Stomach smooth muscle (tissue), 2 donors: ENCODE data around the gene CCR4.
"Not testable (repeated sequence)": the region's sequence is repeated elsewhere in the genome, so short reads cannot be mapped to it uniquely, and the experiment has no call there.

ENCODE experiments used
- H3K27ac ChIP-seq: one replicate; pipeline ENCODE4 v1.7.0; 2013; ENCODE audit warnings: mild to moderate bottlenecking, low read length, inconsistent platforms
- H3K27me3 ChIP-seq, 2 donors: one replicate each; pipeline ENCODE4 v1.7.0; 2013; ENCODE audit warnings: low read length in 2 of 2; ENCODE audit not compliant: insufficient read depth in 2 of 2, control insufficient read depth in 1 of 2
- H3K36me3 ChIP-seq, 2 donors: one replicate each; pipeline ENCODE4 v1.7.0; 2013; ENCODE audit warnings: low read length in 2 of 2; ENCODE audit not compliant: control insufficient read depth in 2 of 2, insufficient read depth in 2 of 2
- H3K4me1 ChIP-seq: one replicate; pipeline ENCODE4 v1.7.0; 2013; ENCODE audit warnings: low read length; ENCODE audit not compliant: control insufficient read depth, insufficient read depth
- H3K4me3 ChIP-seq, 2 donors: one replicate each; pipeline ENCODE4 v1.7.0; 2013; ENCODE audit warnings: low read length in 2 of 2
- H3K9ac ChIP-seq, 2 donors: one replicate each; pipeline ENCODE4 v1.7.0; 2013; ENCODE audit warnings: low read length in 2 of 2, mild to moderate bottlenecking in 1 of 2
- H3K9me3 ChIP-seq, 2 donors: one replicate each; pipeline ENCODE4 v1.7.0; 2013; ENCODE audit warnings: low read length in 2 of 2; ENCODE audit not compliant: control insufficient read depth in 2 of 2
- donor health status: healthy.
- donor health status: Pancreatic carcinoma.

Gene CCR4

DNA sequence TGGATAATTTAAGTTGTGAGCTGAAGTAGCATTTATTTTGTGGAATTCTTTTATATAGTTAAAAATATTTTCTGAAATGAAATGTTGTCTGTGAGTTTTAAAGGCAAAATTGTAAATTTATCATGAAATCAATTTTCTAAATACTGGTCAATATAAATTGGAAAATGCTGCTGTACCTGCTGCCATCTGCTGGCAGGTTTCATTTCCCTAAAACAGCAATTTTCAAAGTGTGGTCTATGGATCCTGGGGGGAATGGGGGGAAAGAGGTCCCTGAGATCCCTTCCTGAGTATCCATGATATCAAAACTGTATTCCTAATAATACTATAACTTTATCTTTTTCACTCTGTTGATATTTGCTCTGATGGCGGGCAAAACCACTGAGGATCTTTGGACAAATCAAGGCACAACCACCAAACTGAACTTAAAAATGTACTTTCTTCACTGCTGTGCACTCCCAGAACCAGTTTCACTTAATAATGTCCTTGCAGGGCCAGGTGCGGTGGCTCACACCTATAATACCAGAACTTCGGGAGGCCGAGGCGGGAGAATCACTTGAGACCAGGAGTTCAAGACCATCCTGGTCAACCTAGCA, 17.2 kb upstream of the CCR4 start:
- H3K9ac ChIP-seq: no peak overlapping the region
- no peaks in the 10 kb centered on the region for H3K9me3 ChIP-seq
- H3K27ac ChIP-seq: no peak overlapping the region
- H3K27me3 ChIP-seq: no peaks in the 10 kb centered on the region
- no peak overlapping the region for H3K4me3 ChIP-seq
- no peaks in the 10 kb centered on the region for H3K4me1 ChIP-seq
- no peaks in the 10 kb centered on the region for H3K36me3 ChIP-seq

DNA sequence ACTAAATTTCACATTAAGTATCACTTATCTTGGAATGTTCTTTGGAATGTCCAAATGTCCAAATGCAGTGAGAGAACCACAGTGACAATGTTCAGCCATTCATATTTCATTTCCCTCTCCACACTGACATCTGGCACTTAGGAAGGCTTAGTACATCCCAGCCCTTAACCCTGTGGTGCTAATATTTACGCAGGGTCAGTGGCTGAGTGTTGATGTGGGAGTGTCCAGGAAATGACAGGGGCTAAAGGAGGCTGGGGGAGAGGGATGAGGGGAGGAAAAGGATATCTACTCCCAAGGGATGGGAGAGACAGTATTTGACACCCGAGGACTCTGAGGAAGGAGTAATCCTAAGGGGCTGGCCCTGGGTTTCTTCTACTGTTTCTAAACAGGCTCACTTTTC, 14.1 kb upstream of the CCR4 start:
- no peak overlapping the region for H3K27ac ChIP-seq
- no peak overlapping the region for H3K9ac ChIP-seq
- H3K4me1 ChIP-seq: no peaks in the 10 kb centered on the region
- H3K4me3 ChIP-seq: no peak overlapping the region
- no peaks in the 10 kb centered on the region for H3K36me3 ChIP-seq
- H3K27me3 ChIP-seq: no peaks in the 10 kb centered on the region
- H3K9me3 ChIP-seq: no peaks in the 10 kb centered on the region

DNA sequence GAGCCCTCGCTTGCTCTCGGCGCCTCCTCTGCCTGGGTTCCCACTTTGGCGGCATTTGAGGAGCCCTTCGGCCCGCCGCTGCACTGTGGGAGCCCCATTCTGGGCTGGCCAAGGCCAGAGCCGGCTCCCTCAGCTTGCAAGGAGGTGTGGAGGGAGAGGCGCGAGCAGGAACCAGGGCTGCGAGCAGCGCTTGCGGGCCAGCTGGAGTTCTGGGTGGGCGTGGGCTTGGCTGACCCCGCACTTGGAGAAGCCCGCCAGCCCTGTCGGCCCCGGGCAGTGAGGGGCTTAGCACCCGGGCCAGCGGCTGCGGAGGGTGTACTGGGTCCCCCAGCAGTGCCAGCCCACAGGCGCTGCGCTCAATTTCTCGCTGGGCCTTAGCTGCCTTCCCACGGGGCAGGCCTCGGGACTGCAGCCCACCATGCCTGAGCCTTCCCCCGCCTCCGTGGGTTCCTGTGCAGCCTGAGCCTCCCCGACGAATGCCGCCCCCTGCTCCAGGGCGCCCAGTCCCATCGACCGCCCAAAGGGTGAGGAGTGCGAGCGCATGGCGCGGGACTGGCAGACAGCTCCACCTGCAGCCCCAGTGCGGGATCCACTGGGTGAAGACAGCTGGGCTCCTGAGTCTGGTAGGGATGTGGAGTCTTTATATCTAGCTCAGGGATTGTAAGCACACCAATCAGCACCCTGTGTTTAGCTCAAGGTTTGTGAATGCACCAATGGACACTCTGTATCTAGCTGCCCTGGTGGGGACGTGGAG, 11.7 kb upstream of the CCR4 start:
- H3K4me1 ChIP-seq, H3K4me3 ChIP-seq, H3K9me3 ChIP-seq, H3K9ac ChIP-seq, H3K27ac ChIP-seq, H3K36me3 ChIP-seq, H3K27me3 ChIP-seq: not testable (repeated sequence)

DNA sequence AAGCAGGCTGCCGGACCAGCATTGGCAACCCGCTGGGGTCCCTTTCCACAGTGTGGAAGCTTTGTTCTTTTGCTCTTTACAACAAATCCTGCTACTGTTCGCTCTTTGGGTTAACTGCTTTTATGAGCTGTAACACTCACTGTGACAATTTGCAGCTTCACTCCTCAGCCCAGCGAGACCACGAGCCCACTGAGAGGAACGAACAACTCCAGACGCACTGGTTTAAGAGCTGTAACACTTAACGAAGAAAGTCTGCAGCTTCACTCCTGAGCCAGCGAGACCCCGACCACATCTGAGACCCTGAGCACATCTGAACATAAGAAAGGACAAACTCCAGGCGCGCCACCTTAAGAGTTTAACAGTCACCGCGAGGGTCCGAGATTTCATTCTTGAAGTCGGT, 10.7 kb upstream of the CCR4 start:
- H3K9ac ChIP-seq: no peak overlapping the region
- H3K27me3 ChIP-seq: no peaks in the 10 kb centered on the region
- no peaks in the 10 kb centered on the region for H3K9me3 ChIP-seq
- H3K4me3 ChIP-seq: no peak overlapping the region
- H3K27ac ChIP-seq: no peak overlapping the region
- no peaks in the 10 kb centered on the region for H3K36me3 ChIP-seq
- no peaks in the 10 kb centered on the region for H3K4me1 ChIP-seq

DNA sequence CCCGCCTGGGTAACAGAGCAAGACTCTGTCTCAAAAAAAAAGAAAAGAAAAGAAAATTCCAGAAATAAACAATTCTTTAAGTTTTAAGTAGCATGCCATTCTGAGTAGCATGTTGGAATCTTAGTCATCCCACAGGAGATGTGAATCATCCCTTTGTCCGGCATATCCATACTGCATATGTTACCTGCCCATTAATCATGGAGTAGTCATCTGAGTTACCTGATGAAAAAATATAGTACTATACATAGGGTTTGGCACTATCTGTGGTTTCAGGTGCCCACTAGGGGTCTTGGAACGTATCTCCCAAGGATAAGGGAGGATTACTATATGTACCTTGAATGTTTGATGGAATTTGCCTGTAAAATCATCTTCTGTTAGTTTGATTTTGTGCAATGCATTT, 6.3 kb upstream of the CCR4 start:
- Histone ChIP-seq H3K27ac (no peak overlapping the region), H3K4me1 (no peaks in the 10 kb centered on the region), H3K9me3 (no peaks in the 10 kb centered on the region), H3K9ac (no peak overlapping the region), H3K27me3 (no peaks in the 10 kb centered on the region), H3K36me3 (no peaks in the 10 kb centered on the region), H3K4me3 (no peak overlapping the region)

DNA sequence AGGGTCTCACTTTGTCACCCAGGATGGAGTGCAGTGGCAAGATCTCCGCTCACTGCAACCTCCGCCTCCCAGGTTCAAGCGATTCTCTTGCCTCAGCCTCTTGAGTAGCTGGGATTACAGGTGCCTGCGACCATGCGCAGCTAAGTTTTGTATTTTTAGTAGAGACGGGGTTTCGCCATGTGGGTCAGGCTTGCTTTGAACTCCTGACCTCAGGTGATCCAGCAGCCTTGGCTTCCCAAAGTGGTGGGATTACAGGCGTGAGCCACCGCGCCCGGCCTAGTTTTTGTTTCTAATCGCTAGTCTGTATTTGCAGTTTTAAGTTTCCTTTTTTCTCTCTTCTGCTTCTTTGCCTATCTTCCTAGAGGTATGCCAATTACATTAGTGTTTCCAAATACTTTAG, 5.8 kb upstream of the CCR4 start:
- H3K9me3 ChIP-seq, H3K27ac ChIP-seq, H3K36me3 ChIP-seq, H3K27me3 ChIP-seq, H3K4me3 ChIP-seq, H3K9ac ChIP-seq, H3K4me1 ChIP-seq: not testable (repeated sequence)

DNA sequence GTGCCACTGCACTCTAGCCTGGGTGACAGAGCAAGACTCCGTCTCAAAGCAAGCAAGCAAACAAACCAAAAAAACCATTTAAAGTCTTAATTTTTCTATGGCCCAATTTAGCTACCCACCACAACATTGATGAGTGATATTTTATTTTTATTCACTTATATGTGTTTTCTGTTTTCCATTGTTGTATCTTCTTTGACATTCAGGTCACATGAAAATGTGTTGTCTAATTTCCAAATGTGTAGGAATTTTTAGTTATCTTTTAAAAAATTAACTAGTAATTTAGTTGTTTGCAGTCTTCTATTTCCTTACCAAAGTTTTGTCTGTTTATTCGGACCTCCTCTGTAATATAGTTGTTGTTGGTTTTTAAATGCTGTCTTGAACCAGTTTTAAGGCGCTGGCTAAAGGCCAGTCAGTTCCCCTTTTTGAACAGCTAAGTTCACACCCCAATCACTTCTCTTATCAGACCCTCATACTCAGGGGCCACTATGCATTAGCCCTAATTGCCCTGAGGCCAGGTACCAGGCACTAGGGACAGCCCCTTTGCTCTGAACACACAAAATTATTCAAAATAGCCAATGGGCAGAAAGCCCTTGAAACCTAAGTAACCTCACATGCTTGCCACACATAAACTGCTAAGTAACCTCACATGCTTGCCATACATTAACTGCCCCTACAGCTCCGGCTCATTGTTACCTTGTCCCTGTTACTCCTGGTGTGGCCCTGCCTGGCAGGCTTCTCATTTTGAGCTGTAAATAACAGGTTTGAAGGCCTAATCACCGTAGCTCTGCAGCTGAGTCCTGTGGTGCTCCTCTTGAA, 4.3 kb upstream of the CCR4 start:
- no peaks in the 10 kb centered on the region for H3K9me3 ChIP-seq
- no peaks in the 10 kb centered on the region for H3K4me1 ChIP-seq
- no peak overlapping the region for H3K27ac ChIP-seq
- H3K36me3 ChIP-seq: no peaks in the 10 kb centered on the region
- H3K4me3 ChIP-seq: no peak overlapping the region
- H3K27me3 ChIP-seq: no peaks in the 10 kb centered on the region
- no peak overlapping the region for H3K9ac ChIP-seq

DNA sequence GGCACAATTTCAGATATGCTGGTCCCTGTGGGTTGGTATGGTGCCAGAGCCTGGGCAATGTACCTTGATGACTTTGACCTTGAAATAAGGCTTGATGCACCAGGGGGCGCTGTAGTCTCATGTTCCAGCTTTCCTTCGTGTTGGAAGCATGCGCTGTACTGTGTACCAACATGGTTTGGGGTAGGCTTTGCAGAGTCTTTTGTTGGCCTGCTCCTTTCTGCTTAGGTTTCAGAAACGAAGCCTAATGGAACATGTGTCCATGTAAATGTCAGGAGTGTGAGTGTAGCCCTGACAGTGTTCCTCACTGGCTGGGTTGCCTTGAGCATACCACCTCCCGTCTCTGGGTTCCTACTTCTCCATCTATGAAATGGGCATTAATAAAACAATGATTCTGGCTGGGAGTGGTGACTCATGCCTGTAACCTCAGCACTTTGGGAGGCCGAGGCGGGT, 3.6 kb upstream of the CCR4 start:
- Histone ChIP-seq H3K4me3 (no peak overlapping the region), H3K36me3 (no peaks in the 10 kb centered on the region), H3K27ac (no peak overlapping the region), H3K4me1 (no peaks in the 10 kb centered on the region), H3K27me3 (no peaks in the 10 kb centered on the region), H3K9ac (no peak overlapping the region), H3K9me3 (no peaks in the 10 kb centered on the region)

DNA sequence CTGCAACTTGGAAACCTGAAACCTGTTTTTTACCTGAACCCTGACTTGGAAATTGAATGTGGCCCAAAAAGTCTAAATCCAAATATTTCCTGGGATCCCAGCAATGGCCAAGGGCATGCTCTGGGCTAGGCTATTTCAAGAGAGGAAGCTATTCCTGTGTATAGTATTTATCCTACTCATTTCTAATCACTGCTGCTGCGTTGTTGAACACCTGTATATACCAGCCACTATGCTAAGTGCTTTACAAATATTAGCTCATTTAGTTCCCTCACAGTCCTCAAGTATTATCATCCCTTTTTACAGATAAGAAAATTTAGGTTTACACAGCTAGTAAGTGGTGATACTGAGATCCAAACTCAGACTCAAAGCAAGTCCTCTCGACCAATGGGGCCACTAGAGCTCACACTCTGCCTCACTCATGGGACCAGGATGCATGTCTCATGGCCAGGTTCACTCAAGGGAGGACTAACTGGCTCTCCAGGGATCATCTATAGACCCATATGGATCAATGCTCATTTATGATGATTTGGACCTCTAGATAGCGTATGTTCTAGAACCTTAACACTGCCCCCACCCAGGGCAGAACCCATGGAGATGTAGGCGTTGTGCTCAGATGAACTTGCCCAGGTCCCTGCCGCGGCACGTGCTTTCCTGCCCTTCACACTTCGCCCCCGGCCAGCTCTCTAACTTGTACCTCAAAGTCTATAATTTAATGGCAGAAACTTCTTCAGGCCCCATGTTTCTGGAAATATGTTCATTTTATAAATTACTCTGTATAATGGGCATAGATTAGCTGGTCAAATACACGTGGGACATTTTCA, 2.6 kb upstream of the CCR4 start:
- H3K4me3 ChIP-seq: no peak overlapping the region

DNA sequence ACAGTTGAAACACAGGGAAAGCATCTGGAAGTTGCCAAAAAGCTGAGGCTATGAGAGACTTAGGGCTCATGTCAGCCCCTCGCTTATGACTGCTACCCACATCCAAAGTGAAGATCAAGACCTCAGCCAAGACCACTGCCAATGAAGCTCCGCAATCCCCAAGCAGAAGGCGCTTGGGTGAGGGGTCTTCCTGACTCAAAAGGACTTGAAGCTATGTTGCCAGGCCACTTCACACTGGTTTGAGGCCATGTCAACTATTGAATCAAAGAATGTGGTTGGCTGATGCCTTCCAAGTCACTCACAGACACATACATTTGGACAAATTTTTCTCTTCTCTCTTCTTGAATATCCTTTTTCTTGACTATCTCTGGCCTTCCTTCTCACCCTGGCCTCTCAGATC, 928 bp upstream of the CCR4 start:
- Histone ChIP-seq H3K27ac (no peak overlapping the region), H3K4me1 (no peaks in the 10 kb centered on the region), H3K27me3 (no peaks in the 10 kb centered on the region)

More for the DNA sequence above, 2.6 kb upstream of the CCR4 start:
- H3K27ac ChIP-seq: no peak overlapping the region
- no peaks in the 10 kb centered on the region for H3K27me3 ChIP-seq
- H3K4me1 ChIP-seq: no peaks in the 10 kb centered on the region
- H3K36me3 ChIP-seq: no peaks in the 10 kb centered on the region
- H3K9me3 ChIP-seq: no peaks in the 10 kb centered on the region
- no peak overlapping the region for H3K9ac ChIP-seq

More for the DNA sequence above, 928 bp upstream of the CCR4 start:
- no peak overlapping the region for H3K4me3 ChIP-seq
- H3K9ac ChIP-seq: no peak overlapping the region
- no peaks in the 10 kb centered on the region for H3K9me3 ChIP-seq
- H3K36me3 ChIP-seq: no peaks in the 10 kb centered on the region
